MM.1S (cell line): ENCODE measurements around the gene LUZP1.

ENCODE experiments used
- CTCF ChIP-seq: fragments of 300-600 bp; sonication (generic); IDR thresholded peaks from 2 replicates; pipeline ENCODE4 v1.5.1; 2016; ENCODE audit warnings: antibody characterized with exemption, low read length, mixed read lengths
- EZH2phosphoT487 ChIP-seq: fragments of 300-600 bp; sonication (generic); IDR thresholded peaks from 2 replicates; pipeline ENCODE4 v1.6.1; 2018; ENCODE audit warnings: antibody characterized with exemption, low read length

GRCh38 chr1:23216771-23217420 is 48.2 kb upstream of the LUZP1 start:
- TF ChIP-seq EZH2phosphoT487 (no peak), CTCF (peak; percentile 47)
